HG03354 (cell line): ENCODE data around the gene GALT.

ENCODE experiments used
- ATAC-seq: cut with Tn5 transposase; IDR thresholded peaks from one replicate; pipeline ENCODE4 v1.9.1; 2021; ENCODE audit warnings: mild to moderate bottlenecking; ENCODE audit not compliant: unreplicated experiment, poor library complexity, severe bottlenecking

Gene GALT

DNA sequence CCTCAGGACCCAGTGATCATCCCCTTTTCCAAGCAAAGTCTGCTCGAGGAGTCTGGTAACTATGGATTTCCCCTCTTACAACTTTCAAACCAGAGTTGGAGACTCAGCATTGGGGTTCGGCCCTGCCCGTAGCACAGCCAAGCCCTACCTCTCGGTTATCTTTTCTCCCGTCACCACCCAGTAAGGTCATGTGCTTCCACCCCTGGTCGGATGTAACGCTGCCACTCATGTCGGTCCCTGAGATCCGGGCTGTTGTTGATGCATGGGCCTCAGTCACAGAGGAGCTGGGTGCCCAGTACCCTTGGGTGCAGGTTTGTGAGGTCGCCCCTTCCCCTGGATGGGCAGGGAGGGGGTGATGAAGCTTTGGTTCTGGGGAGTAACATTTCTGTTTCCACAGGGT lies 1.2 kb downstream of the GALT start:
- ATAC-seq, result no peak

GRCh38 chr9:34648673-34649072 lies 2.2 kb downstream of the GALT start:
- no peak for ATAC-seq

- ATAC-seq, result no peak
These were observed 4.3 kb downstream of the GALT start for GRCh38 chr9:34650816-34651215.

DNA sequence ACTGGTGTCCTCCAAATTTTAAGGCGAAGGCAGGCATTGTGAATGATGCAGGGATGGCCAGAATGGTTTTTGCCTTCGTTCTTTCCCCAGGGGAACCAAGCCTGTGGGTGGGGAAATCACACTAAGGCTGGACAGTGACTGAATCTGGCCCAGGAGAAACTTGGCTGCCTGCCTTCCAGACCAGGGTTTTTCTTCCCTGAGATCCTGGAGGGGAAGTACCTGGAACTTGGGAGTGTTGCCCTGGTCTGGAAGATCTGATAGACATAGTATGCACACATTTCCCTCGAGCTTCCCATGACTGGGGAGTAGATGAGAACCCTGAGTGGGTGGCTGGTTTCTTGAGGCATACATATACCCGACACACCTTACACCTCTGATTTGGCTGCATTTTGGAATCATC lies 4.8 kb downstream of the GALT start:
- ATAC-seq, result no peak

GRCh38 chr9:34651876-34652601 lies 5.6 kb downstream of the GALT start, which contains the start of gene IL11RA:
Gene IL11RA, plus strand, starts transcription at chr9:34652185. Its CDS starts 3,033 bp downstream, at chr9:34655218.
- peak; percentile 44 for ATAC-seq

- ATAC-seq, result no peak
These were observed 6.1 kb downstream of the GALT start for GRCh38 chr9:34652602-34653000.

GRCh38 chr9:34653151-34654072 lies 6.9 kb downstream of the GALT start:
- ATAC-seq, result no peak

DNA sequence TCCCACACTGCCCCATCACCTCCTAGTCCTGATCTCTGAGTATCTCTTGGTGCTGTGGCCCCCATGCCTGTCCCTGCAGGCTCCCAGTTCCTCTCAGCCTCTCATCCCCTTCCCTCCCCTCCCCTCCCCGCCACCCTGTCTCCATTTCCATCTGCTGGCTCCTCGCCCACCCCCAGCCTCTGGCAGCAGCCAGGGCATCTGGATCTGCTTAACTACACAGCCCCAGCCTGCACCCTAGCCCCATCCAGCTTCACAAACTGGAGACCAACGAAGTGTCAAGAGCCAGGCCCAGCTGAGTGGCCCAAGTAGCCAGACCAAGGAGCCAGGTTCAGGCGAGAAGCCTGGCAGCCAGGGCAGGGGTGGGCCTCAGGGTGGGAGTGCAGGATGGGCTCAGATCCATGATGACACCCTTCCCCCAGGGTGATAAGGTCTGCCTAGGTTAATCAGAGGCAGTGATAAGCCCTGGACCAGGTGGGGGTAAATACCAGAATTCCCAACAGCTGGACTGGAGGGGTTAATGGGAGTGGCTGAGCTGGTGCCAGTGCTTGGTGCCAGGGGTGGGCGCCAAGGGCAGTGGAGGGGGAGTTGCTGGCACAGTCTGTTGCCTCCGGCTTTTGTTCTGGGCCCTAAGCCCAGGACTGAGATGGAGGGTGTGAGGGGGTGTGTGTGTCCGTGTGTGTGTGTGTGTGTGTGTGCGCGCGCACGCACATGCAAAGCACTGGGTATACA lies 8.0 kb downstream of the GALT start:
- ATAC-seq, result no peak

- no peak for ATAC-seq
These were observed 8.9 kb downstream of the GALT start for GRCh38 chr9:34655394-34655793.

DNA sequence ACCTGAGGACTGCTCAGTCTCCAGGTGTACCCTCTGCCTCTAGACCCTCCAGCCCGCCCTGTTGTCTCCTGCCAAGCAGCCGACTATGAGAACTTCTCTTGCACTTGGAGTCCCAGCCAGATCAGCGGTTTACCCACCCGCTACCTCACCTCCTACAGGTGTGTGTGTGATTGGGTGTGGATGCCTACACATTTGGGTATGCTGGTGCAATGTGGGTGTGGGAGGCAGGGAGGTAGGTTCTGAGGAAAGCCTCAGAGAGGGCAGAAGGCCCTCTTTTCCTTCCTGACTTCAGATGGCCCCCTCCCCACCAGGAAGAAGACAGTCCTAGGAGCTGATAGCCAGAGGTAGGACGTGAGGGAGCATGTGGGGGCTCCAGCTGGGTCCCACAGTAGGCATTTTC lies 10.5 kb downstream of the GALT start:
- no peak for ATAC-seq

DNA sequence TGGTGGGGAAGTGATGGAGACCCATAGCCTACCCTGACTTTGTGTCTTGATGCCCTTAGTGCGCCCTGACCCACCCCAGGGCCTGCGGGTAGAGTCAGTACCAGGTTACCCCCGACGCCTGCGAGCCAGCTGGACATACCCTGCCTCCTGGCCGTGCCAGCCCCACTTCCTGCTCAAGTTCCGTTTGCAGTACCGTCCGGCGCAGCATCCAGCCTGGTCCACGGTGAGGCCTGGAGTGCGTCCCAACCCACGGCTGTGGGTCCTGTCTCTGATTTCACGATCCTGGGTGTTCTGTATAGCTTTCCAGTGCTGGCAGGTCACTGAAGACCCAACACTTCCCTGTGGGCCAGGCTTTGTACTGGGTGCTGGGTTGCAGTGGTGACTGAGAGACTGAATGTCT lies 12.0 kb downstream of the GALT start:
- no peak for ATAC-seq

GRCh38 chr9:34659592-34660253 lies 13.2 kb downstream of the GALT start:
- ATAC-seq, result no peak

DNA sequence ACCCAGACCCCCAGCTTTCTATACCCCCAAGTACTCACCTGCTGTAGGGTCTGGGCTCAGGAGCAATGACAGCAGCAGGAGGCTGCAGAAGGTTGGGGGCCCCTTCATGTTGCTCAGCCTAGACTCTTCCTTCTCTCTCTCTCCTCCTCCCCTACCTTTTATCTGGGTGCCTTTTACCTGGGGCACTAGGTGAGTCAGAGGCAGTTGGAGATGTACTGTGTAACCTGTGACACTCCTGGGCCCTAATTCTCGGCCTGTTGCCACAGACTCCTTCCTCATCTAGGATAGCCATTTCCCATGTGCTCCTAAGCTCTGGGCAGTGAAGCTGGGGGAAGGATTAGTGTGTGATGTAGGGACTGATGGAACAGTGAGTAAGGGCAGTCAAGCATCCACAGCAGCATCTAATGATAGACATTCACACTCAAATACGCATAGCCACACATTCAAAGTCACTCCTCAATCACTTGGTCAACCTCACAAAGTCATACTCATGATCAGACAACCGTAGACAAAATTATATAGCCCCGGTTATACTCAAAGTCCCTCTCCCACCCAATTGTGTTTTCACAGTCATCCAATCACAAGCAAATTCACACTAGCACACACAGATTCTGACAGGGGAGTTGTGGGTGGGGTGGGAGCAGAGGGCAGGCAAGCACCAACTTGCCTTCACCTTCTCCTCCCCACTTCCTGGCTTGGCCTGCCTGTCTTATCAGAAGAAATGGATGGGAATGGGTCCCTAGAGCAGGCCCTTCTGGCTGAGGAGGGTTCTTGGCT lies 16.2 kb downstream of the GALT start, which contains the start of gene CCL27:
TSS of gene CCL27 (minus strand) at position 132 of the 777 bp plus-strand sequence. CDS start at position 108, 24 bp downstream.
- ATAC-seq, result no peak

DNA sequence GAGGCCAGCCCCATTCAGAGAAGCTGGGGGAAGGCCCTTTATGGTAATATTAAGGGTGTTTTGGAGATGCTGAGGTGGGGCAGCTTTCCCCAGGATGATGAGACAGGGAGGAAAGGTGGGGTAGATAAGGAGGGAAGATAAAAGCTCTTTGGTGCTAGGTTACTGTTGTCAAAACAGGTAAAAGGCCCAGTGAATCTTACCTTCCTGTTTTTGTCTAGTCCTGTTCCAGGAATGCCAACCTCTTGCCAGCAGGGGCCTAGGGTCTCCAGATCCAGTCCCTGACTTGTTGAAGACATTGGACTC lies 16.8 kb downstream of the GALT start:
- no peak for ATAC-seq

GRCh38 chr9:34664281-34665066 lies 18.0 kb downstream of the GALT start:
- peak; percentile 67 for ATAC-seq

- ATAC-seq, result no peak
These were observed 18.5 kb downstream of the GALT start for GRCh38 chr9:34665067-34665380.

GRCh38 chr9:34665381-34666250 lies 19.1 kb downstream of the GALT start:
- peak; percentile 73 for ATAC-seq
